HL-60 (cell line): Measurements from ENCODE around the gene ARFIP1.

Experiments
- DNase-seq, 2 experiments: peaks; one replicate each; pipeline ENCODE4 v3.0.0-alpha.2; 2010 to 2020; ENCODE audit warnings: low read depth in 1 of 2, low spot score in 1 of 2
- H3K27ac ChIP-seq: fragments of 250-450 bp; sonication (Bioruptor Pico); replicated peaks from 2 replicates; pipeline ENCODE4 v1.5.1; 2020; ENCODE audit warnings: mild to moderate bottlenecking, moderate library complexity
- H3K27me3 ChIP-seq: fragments of 250-450 bp; sonication (Bioruptor Pico); 2 replicates; pipeline ENCODE4 v1.5.1; 2021; ENCODE audit warnings: mild to moderate bottlenecking, moderate library complexity; ENCODE audit not compliant: insufficient read depth, poor library complexity, severe bottlenecking
- H3K4me3 ChIP-seq: replicated peaks from 2 replicates; pipeline ENCODE4 v1.5.1; 2011; ENCODE audit warnings: mild to moderate bottlenecking, control low read depth, low read length; ENCODE audit not compliant: insufficient read depth
- GABPA ChIP-seq: IDR thresholded peaks from 2 replicates; pipeline ENCODE4 v1.6.1; 2012; ENCODE audit warnings: low read depth
- POLR2AphosphoS5 ChIP-seq: IDR thresholded peaks from 2 replicates; pipeline ENCODE4 v1.6.1; 2012; ENCODE audit warnings: low read depth
- SPI1 ChIP-seq: IDR thresholded peaks from 2 replicates; pipeline ENCODE4 v1.6.1; 2012; ENCODE audit warnings: low read depth, mild to moderate bottlenecking, borderline replicate concordance
- TF ChIP-seq, protein P1 (sequence below): IDR thresholded peaks from 2 replicates; pipeline ENCODE4 v1.6.1; 2012; ENCODE audit warnings: low read depth; ENCODE audit not compliant: insufficient replicate concordance
- TF ChIP-seq, protein P2 (sequence below): IDR thresholded peaks from one replicate; pipeline ENCODE4 v1.5.1; 2011; ENCODE audit warnings: low read length, control low read depth, inconsistent platforms; ENCODE audit not compliant: insufficient read depth

ARFIP1 gene

DNA sequence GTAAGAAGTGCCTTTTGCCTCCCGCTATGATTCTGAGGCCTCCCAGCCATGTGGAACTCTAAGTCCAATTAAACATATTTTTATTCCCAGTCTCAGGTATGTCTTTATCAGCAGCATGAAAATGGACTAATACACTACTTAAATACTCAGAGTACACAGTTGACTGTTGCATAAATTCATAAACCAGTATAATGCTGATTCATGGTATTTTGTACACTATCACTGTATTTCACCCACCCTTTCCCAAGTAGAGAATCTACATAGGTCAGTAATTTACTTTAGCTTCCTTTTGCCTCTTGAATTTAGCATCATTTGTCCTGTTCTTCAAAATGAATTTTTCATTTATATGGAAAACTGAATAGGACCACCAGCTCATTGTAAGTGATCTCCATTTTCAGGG is 98.1 kb downstream of the ARFIP1 start:
- no peak overlapping the region for H3K27ac ChIP-seq
- TF ChIP-seq, protein P1, sequence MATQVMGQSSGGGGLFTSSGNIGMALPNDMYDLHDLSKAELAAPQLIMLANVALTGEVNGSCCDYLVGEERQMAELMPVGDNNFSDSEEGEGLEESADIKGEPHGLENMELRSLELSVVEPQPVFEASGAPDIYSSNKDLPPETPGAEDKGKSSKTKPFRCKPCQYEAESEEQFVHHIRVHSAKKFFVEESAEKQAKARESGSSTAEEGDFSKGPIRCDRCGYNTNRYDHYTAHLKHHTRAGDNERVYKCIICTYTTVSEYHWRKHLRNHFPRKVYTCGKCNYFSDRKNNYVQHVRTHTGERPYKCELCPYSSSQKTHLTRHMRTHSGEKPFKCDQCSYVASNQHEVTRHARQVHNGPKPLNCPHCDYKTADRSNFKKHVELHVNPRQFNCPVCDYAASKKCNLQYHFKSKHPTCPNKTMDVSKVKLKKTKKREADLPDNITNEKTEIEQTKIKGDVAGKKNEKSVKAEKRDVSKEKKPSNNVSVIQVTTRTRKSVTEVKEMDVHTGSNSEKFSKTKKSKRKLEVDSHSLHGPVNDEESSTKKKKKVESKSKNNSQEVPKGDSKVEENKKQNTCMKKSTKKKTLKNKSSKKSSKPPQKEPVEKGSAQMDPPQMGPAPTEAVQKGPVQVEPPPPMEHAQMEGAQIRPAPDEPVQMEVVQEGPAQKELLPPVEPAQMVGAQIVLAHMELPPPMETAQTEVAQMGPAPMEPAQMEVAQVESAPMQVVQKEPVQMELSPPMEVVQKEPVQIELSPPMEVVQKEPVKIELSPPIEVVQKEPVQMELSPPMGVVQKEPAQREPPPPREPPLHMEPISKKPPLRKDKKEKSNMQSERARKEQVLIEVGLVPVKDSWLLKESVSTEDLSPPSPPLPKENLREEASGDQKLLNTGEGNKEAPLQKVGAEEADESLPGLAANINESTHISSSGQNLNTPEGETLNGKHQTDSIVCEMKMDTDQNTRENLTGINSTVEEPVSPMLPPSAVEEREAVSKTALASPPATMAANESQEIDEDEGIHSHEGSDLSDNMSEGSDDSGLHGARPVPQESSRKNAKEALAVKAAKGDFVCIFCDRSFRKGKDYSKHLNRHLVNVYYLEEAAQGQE = no peak
- TF ChIP-seq POLR2AphosphoS5 (no peak), GABPA (no peak), SPI1 (no peak)
- TF ChIP-seq, protein P2, sequence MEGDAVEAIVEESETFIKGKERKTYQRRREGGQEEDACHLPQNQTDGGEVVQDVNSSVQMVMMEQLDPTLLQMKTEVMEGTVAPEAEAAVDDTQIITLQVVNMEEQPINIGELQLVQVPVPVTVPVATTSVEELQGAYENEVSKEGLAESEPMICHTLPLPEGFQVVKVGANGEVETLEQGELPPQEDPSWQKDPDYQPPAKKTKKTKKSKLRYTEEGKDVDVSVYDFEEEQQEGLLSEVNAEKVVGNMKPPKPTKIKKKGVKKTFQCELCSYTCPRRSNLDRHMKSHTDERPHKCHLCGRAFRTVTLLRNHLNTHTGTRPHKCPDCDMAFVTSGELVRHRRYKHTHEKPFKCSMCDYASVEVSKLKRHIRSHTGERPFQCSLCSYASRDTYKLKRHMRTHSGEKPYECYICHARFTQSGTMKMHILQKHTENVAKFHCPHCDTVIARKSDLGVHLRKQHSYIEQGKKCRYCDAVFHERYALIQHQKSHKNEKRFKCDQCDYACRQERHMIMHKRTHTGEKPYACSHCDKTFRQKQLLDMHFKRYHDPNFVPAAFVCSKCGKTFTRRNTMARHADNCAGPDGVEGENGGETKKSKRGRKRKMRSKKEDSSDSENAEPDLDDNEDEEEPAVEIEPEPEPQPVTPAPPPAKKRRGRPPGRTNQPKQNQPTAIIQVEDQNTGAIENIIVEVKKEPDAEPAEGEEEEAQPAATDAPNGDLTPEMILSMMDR = no peak
- no peaks in the 10 kb centered on the region for H3K27me3 ChIP-seq
- no peak overlapping the region for H3K4me3 ChIP-seq
- DNase-seq = no peak

DNA sequence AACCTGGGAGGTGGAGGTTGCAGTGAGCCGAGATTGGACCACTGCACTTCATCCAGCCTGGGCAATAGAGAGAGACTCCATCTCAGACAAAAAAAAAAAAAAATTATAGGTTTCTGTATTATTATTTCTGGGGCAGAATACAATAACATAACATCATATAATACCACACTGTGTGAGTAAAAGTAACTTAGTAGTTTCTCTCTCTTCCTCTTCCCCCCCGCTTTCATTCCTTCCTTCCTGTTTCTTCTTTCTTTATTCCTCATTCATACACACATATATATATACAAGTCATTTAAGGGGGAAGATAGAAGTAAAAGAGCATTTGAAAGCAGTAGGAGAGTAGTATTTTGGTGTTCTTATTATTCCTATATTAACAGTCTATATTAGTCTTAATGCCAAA is 100.5 kb downstream of the ARFIP1 start:
- TF ChIP-seq SPI1 = no peak
- TF ChIP-seq, protein P2 = no peak
- no peak for TF ChIP-seq GABPA
- TF ChIP-seq, protein P1 = no peak
- TF ChIP-seq POLR2AphosphoS5 = no peak
- no peak for DNase-seq
- no peak overlapping the region for H3K4me3 ChIP-seq

DNA sequence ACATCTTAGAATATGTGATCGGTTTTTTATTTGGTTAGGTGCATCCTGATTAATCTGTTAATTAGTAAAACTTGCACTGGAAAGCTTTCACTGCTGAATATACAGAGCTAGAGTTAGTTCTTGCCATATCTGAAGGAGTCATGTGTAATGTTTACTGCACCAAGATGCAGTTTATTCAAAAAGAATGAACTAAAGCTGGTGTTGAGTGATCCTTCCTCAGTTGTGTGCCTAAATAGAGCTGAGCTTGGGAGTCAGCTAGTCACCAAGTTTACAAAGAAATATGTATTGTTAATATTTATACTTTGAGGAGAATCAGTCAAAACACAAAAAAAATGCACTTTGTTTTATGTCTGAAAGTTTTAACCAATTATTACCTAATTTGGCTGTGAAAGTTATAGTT is 102.2 kb downstream of the ARFIP1 start:
- DNase-seq = no peak
- TF ChIP-seq POLR2AphosphoS5 (no peak), GABPA (no peak), SPI1 (no peak)
- TF ChIP-seq, protein P1 = no peak
- TF ChIP-seq, protein P2 = no peak
- Histone ChIP-seq H3K27me3 (no peaks in the 10 kb centered on the region), H3K4me3 (no peak overlapping the region), H3K27ac (no peak overlapping the region)

More for the DNA sequence above, 100.5 kb downstream of the ARFIP1 start:
- Histone ChIP-seq H3K27ac (no peak overlapping the region), H3K27me3 (no peaks in the 10 kb centered on the region)
